GM18870 (cell line): Measurements from ENCODE around the gene C19orf44.

Source experiments
- ATAC-seq: cut with Tn5 transposase; IDR thresholded peaks from one replicate; pipeline ENCODE4 v1.9.1; 2021; ENCODE audit warnings: moderate library complexity; ENCODE audit not compliant: unreplicated experiment

C19orf44 gene

GRCh38 chr19:16516381-16516780 lies 20.2 kb downstream of the C19orf44 start:
- no peak for ATAC-seq

DNA sequence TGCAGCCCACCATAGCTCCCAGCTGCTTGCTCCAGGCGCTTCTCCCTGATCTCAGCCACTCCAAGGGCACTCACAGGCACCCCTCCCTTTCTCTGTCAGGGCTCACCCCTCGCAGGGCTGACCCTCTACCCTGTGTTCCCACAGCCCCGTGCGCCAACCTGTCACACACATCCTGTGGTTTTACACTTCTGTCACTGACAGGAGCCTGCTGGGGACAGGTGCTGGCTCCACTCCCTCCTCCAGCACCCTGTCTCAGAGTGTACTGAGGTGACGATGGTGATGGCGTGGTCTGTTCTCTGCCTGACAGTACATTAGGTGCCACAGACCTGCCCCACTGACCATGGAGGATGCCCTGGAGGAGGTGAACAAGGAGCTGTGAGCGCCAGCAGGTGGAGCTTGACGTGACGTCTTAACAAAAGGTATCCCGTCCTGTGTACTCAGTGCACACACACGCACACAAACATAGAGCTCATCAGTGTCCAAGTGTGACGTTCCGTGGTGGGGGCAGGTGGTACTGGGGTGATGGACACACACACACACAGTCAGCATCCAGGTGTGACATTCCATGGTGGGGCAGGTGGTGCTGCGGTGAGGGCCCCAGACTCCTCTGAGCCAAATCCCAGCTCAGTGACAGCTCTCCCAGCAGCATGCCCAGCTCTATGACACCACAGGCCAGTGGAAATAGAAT lies 20.9 kb downstream of the C19orf44 start:
- ATAC-seq: no peak

- no peak for ATAC-seq
These were observed 21.9 kb downstream of the C19orf44 start for GRCh38 chr19:16518061-16518460.

- ATAC-seq: no peak
These were observed 22.5 kb downstream of the C19orf44 start for GRCh38 chr19:16518483-16519229.

GRCh38 chr19:16519230-16519687 lies 23.1 kb downstream of the C19orf44 start:
- no peak for ATAC-seq

GRCh38 chr19:16520074-16520973 lies 24.1 kb downstream of the C19orf44 start:
- ATAC-seq: no peak

DNA sequence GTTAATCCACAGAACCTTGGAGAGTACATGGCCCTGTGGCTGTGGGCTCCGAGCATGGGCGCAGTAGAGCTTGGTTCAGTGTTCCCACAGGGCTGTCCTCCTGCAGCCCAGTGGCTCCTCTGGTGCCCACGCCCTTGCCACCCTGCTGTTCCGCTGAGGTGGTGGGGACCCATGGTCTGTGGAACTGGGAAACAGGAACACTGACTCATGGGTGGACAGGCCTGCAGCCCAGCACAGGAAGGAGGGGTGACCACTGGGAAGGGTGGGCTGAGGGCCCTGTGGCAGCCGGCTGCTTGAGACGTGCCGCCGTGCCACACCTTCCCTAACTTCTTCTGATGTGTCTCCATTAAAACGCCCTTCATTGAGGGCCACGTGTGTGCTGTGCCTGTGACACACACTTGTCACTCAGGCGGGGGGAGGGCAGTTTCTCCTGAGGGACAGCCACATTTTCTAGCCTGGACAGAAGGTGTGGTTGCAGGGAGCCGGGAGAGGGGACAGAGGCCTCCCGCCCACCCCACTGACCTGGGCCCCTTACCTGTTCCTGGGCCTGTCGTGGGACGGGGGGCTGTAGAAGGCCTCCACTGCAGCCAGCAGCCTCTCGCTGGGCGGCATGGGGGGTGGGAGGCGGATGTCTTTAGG lies 24.9 kb downstream of the C19orf44 start:
- no peak for ATAC-seq

DNA sequence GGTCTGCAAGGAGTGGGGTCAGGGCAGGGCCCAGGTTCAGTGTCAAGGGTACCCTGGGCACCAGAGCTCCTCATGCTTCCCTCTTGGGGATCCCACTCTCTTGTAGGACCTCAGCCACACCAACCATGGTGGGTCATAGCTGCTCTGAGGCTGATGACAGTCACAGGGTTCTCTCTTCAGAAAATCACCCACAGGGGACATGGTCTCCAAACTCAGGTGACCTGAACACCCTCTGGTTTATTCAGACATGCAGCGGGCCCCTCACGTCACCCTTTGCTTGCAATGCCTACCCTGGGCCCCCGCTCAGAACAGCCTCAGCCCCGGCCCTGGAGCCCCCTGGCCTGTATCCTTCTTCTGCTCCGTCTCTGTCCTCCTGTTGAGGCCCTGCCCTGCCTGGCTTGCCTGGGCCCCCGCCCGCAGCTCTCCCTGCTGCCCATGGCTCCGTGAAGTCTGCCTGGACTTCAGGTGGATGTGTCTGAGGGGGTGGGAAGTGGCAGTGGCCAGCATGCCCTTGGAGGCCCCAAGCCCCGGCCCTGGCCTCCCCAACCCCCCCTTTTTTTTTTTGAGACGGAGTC lies 25.6 kb downstream of the C19orf44 start:
- no peak for ATAC-seq

DNA sequence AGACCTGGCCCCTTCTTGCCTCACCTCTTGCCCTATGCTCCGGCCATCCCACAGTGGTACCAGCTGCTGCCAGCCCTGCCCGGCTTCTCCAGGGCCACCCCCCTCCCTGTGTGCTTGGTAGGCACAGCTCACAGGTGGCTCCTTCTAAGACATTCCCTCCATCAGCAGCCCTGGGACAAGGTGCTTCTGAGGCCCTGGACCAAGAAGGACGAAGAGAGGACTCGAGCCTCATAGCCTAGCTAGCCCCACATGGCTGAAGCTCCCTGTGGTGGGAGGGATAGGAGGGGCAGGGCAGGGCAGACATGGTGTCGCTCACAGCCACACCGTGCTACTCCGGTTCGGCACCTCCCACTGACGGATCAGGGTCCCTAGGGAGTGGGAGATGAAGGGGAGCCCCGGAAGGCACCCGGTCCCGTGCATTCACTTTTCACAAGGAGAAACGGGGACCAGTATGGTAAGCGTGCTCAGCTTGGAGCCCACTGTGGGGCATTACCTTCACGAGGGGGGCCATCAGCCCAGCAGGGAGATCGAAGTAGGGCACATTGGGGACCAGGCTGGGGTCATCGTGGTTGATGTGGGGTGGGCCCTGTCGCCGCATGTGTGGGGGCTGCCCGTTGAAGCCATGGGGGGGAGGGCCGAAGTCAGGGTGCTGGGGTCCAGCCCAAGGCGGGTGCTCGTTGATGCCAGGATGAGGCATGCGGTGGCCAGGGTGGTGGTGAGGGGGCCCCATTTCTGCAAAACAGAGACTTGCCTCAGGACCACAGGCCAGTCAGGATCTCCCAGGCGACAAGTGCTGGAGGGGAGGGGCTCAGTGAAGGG lies 26.6 kb downstream of the C19orf44 start:
- ATAC-seq: no peak

GRCh38 chr19:16524991-16525734 lies 29.0 kb downstream of the C19orf44 start:
- ATAC-seq: no peak

DNA sequence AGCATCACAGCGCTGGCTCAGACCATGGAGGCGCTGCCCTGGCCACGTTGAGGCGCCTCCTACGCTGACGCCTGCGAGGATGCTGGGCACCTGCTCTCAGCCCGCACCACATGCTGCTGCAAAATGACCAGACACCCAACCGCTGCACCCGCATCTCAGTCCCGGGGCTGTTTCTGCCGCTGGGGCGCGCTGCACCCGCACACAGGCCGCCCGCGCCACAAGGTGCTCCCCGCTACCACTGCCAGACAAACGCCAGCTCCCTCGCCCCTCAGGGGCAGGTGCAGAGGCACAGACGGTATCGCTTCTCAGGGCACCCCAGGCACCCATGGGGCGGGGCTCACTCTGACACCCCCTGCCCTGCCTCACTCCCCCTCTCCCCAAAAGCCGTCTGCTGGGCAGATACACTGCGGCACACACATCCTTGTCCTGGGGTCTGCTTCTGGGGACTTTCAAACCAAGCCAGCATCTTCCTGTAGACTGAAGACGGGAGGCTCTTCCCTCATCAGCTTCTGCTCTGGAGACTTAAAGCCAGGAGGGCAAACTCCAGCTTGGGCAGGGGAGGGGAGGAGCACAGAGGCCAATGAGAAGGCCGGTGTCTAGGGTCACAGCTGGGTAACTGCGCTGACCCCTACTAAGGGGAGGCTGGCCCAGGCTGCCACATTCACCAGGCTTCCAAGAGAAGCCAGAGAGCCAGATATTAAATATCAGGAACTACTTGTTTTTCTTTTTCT lies 29.7 kb downstream of the C19orf44 start:
- ATAC-seq: no peak

DNA sequence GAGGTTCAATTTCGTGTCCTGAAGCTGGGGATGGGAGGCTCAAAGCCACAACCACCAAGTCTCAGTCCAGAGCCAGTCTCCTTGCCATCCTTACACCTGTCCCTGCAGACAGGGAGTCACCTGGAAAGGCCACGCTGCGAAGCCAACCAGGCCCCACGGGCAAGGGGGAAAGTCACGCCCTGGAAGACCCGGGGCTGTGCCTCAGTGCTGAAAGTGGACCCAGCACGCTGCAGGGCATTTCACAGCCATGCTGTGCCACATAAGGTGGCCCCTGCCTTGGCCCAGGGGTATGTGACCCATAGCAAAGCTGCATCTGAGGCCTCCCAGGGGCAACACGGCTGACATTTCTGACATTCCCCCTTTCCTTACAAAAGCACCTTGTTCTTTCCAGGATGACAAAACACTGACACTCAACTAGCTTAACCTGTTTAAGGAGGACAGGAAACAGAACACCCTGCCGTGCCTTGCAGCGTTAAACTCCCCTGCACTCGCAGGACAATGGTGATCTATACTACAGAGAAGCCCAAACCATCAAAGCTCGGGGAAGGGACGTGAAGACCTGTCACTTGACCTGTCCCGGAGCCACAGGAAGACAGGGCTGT lies 31.2 kb downstream of the C19orf44 start:
- ATAC-seq: no peak

- ATAC-seq: no peak
These were observed 31.9 kb downstream of the C19orf44 start for GRCh38 chr19:16527971-16528521.

DNA sequence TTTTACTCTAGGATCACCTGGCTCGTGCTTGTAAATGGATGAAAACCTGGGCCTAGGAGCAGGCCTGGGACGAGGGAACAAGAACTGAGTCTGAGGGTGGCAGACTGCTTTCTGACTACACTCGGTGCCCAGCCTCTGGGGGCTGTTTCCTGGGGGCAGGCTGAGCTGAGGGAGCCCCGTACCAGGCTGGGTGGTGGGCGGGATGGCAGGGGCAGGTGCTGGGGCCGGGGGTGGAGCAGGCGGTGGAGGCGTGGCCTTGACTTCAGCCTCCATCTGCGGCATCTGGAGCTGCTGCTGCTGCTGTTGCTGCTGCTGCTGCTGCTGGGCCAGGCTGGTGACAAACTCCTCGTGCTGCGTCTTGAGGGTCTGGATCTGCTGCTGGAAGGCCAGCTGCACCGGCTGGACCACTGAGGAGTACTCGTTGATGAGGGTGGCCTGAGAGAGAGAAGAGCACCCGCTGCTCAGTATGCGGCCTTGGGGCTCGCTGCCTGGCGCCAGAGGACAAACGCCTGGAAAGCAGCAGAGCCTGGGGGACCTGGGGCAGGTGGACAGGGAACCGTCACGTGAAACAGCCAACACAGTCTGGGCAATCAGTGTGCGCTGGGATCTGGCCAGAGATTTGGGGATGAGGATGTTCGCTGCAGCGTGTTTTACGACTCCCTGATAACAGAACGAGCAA lies 33.4 kb downstream of the C19orf44 start:
- no peak for ATAC-seq

- ATAC-seq: no peak
These were observed 34.6 kb downstream of the C19orf44 start for GRCh38 chr19:16530540-16531379.

- no peak for ATAC-seq
These were observed 35.1 kb downstream of the C19orf44 start for GRCh38 chr19:16531380-16531669.
